Endothelial cell of umbilical vein (primary cell): ENCODE measurements around the gene FHIT. TPM values are rescaled to one million over a fixed set of nuclear protein-coding genes. Genes with fewer than 3 reads are reported as not detected.
A peak's percentile ranks its signal among the peaks of the same experiment; 100 is the strongest.

Experiments
- BruUV-seq: library from RNA; stranded (reverse); fragments of 400-500 nt; replicated peaks from 2 replicates; lab custom pipeline; 2021; lab: Mats Ljungman, UMichigan
- CTCF ChIA-PET: fragments of 300-600, 350-600 bp; sonication (Branson Sonifier 250); formaldehyde crosslinking; loops from one replicate; lab custom pipeline; 2021; ENCODE audit warnings: antibody characterized with exemption, inconsistent platforms; lab: Charles Lee
- POLR2A ChIA-PET: fragments of 300-600, 350-600 bp; sonication (Branson Sonifier 250); formaldehyde crosslinking; loops from one replicate; lab custom pipeline; 2021; ENCODE audit warnings: antibody characterized with exemption, inconsistent platforms; lab: Charles Lee
- DNase-seq: peaks from one replicate; pipeline ENCODE4 v3.0.0-alpha.2; 2011; ENCODE audit warnings: low read depth, low spot score
- FAIRE-seq: peaks from 2 replicates; lab custom pipeline; 2011; peaks lifted over from hg19 to GRCh38; lab: Jason Lieb, UNC
- H2AFZ ChIP-seq: 2 replicates; pipeline ENCODE4 v1.6.0; 2012; ENCODE audit warnings: low read depth, low read length, control low read depth, inconsistent platforms
- H3K27ac ChIP-seq: 2 replicates; pipeline ENCODE4 v1.5.1; 2011; ENCODE audit warnings: low read depth, mild to moderate bottlenecking, control low read depth, low read length, moderate library complexity; ENCODE audit not compliant: insufficient read depth
- H3K27me3 ChIP-seq, 2 experiments: 2 replicates each; pipeline versions ENCODE4 v1.6.0 to v1.6.1; 2011; ENCODE audit warnings: low read length in 2 of 2, mixed read lengths in 1 of 2; ENCODE audit not compliant: control insufficient read depth in 2 of 2, insufficient read depth in 2 of 2
- H3K36me3 ChIP-seq, 2 experiments: 2 replicates in 1 of 2; 3 replicates in 1 of 2; pipeline ENCODE4 v1.5.1; 2011; ENCODE audit warnings: low read length in 2 of 2, mild to moderate bottlenecking in 1 of 2, moderate library complexity in 1 of 2; ENCODE audit not compliant: control insufficient read depth in 2 of 2, insufficient read depth in 2 of 2; ENCODE audit errors: extremely low read depth in 1 of 2
- H3K4me1 ChIP-seq: 3 replicates; pipeline ENCODE4 v1.5.1; 2011; ENCODE audit warnings: mild to moderate bottlenecking, low read length; ENCODE audit not compliant: control insufficient read depth, insufficient read depth; ENCODE audit errors: extremely low read depth
- H3K4me2 ChIP-seq: 2 replicates; pipeline ENCODE4 v1.6.1; 2011; ENCODE audit warnings: low read length, control low read depth, mixed read lengths; ENCODE audit not compliant: insufficient read depth
- H3K4me3 ChIP-seq, 3 experiments: fragments of 200-600 bp in 1 of 3; sonication (generic), shearing (Covaris generic) in 1 of 3; replicated peaks in 1 of 3; 2 replicates each; pipeline ENCODE4 v1.5.1; 2011 to 2016; ENCODE audit warnings: control low read depth in 3 of 3, low read length in 3 of 3, mild to moderate bottlenecking in 2 of 3, inconsistent platforms in 1 of 3, low read depth in 1 of 3, moderate library complexity in 1 of 3; ENCODE audit not compliant: insufficient read depth in 1 of 3
- H3K79me2 ChIP-seq: 2 replicates; pipeline ENCODE4 v1.6.0; 2012; ENCODE audit warnings: low read length, inconsistent platforms; ENCODE audit not compliant: control insufficient read depth, insufficient read depth
- H3K9ac ChIP-seq: replicated peaks from 2 replicates; pipeline ENCODE3; 2011; ENCODE audit warnings: low read length, control low read depth; ENCODE audit not compliant: insufficient read depth; ENCODE audit errors: extremely low read depth
- H3K9me1 ChIP-seq: replicated peaks from 3 replicates; pipeline ENCODE4 v1.6.0; 2011; ENCODE audit warnings: mild to moderate bottlenecking, low read length; ENCODE audit not compliant: control insufficient read depth, insufficient read depth; ENCODE audit errors: extremely low read depth
- H3K9me3 ChIP-seq: replicated peaks from 2 replicates; pipeline ENCODE4 v1.5.1; 2012; ENCODE audit warnings: low read length, inconsistent platforms; ENCODE audit not compliant: control insufficient read depth, insufficient read depth
- H4K20me1 ChIP-seq: replicated peaks from 2 replicates; pipeline ENCODE3; 2011; ENCODE audit warnings: mild to moderate bottlenecking, low read length; ENCODE audit not compliant: control insufficient read depth, insufficient read depth; ENCODE audit errors: extremely low read depth
- EZH2 ChIP-seq: IDR thresholded peaks from 2 replicates; pipeline ENCODE4 v1.6.1; 2012; ENCODE audit warnings: borderline replicate concordance, low read depth, mild to moderate bottlenecking, moderate library complexity, low read length, inconsistent platforms; ENCODE audit not compliant: severe bottlenecking
- FOS ChIP-seq: IDR thresholded peaks from 2 replicates; pipeline ENCODE4 v1.6.1; 2011; ENCODE audit warnings: mild to moderate bottlenecking, low read length, moderate library complexity, borderline replicate concordance; ENCODE audit not compliant: insufficient read depth
- GATA2 ChIP-seq: IDR thresholded peaks from 2 replicates; pipeline ENCODE4 v1.7.0; 2011; ENCODE audit warnings: low read depth, mild to moderate bottlenecking, moderate library complexity, mixed read lengths, low read length; ENCODE audit not compliant: insufficient read length, insufficient read depth
- JUN ChIP-seq: IDR thresholded peaks from 2 replicates; pipeline ENCODE4 v1.6.1; 2011; ENCODE audit warnings: borderline replicate concordance, low read depth; ENCODE audit not compliant: insufficient read length, insufficient read depth
- MAX ChIP-seq: IDR thresholded peaks from 2 replicates; pipeline ENCODE4 v1.6.1; 2011; ENCODE audit not compliant: insufficient read depth, insufficient read length
- MYC ChIP-seq: IDR thresholded peaks from one replicate; pipeline ENCODE4 v1.6.1; 2011; ENCODE audit warnings: mild to moderate bottlenecking, low read depth, low read length
- POLR2A ChIP-seq: IDR thresholded peaks from 2 replicates; pipeline ENCODE4 v1.6.1; 2012; ENCODE audit warnings: low read depth, mild to moderate bottlenecking, control low read depth, low read length
- POLR2AphosphoS5 ChIP-seq: IDR thresholded peaks from 2 replicates; pipeline ENCODE4 v1.6.1; 2012; ENCODE audit warnings: low read depth, mild to moderate bottlenecking, control low read depth, low read length, moderate library complexity; ENCODE audit not compliant: insufficient read depth
- dilution Hi-C: fragments of 300-500 bp; cut with MboI; formaldehyde crosslinking; loops from one replicate; pipeline ENCODE4 v1.15.0; 2019; ENCODE audit warnings: low sequenced_read_pairs; ENCODE audit not compliant: extremely low pct_ligation_motif_present
- intact Hi-C: fragments of 100-400 bp; cut with micrococcal nuclease; formaldehyde crosslinking; loops from one replicate; pipeline ENCODE4 v1.10.0; 2022
- polyA plus RNA-seq, 4 experiments: library from polyadenylated mRNA; depleted of rRNA in 3 of 4; stranded (reverse) in 3 of 4; unstranded in 1 of 4; fragments of >200 nt; gene quantifications; 2 replicates each; pipeline versions ENCODE4 v1.2.1 to v1.2.3, GENCODE V29; 2011 to 2012; ENCODE audit warnings: missing spikeins in 1 of 4
- total RNA-seq: library from RNA; stranded (reverse); gene quantifications from 2 replicates; pipeline ENCODE4 v1.2.3, GENCODE V29; 2021

The FHIT gene
- total and polyA plus RNA-seq, 2 donors (not counting 3 experiments of a cell fraction or from before 2014, with no cell fraction given): 0.47 to 2.2 TPM

DNA sequence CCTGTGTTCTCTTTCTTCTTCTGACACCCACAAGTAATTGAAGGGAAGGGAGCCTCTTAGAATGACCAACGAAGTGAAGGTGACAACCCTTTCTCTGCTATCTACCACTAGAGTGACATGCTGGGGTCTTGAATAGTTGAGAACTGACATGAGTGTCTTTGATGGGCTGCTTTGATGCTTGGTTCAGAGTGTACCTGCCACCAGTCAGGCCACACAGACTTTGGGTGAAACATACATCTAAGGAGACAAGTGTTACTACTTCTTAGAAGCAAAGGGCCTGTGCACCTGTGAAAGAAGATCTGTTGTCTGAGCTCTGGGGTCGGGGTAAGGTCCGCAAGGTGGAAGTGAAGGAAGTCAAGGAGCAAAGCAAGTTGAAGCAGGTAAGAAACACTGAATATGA, 1160.7 kb downstream of the FHIT start:
- CTCF ChIA-PET: no interaction called here
- FAIRE-seq: no peak

GRCh38 chr3:60086811-60087210, 1164.4 kb downstream of the FHIT start:
- intact Hi-C loops: no loop called here
- Histone ChIP-seq H2AFZ (no peak overlapping the region), H3K79me2 (no peaks in the 10 kb centered on the region), H3K4me1 (no peaks in the 10 kb centered on the region), H3K4me2 (no peak overlapping the region), H3K9me3 (no peaks in the 10 kb centered on the region), H3K9ac (no peak overlapping the region), H3K9me1 (no peaks in the 10 kb centered on the region), H3K36me3 (no peaks in the 10 kb centered on the region), H3K4me3 (no peak overlapping the region), H3K27ac (no peak overlapping the region), H3K27me3 (no peaks in the 10 kb centered on the region), H4K20me1 (no peaks in the 10 kb centered on the region)
- ChIA-PET POLR2A (no interaction called here), CTCF (no interaction called here)
- no peak for TF ChIP-seq GATA2
- peak; percentile 37 for TF ChIP-seq JUN
- BruUV-seq: no TSS peak
- DNase-seq (no peak), FAIRE-seq (no peak)
- dilution Hi-C loops: no loop called here

More for the DNA sequence above, 1160.7 kb downstream of the FHIT start:
- H2AFZ ChIP-seq: no peak overlapping the region
- H3K9ac ChIP-seq: no peak overlapping the region
- no peaks in the 10 kb centered on the region for H3K9me3 ChIP-seq
- no peak overlapping the region for H3K4me2 ChIP-seq
- intact Hi-C loops: no loop called here
- dilution Hi-C loops: no loop called here
- H4K20me1 ChIP-seq: no peaks in the 10 kb centered on the region
- no peak for DNase-seq
- no peaks in the 10 kb centered on the region for H3K9me1 ChIP-seq
- POLR2A ChIA-PET: no interaction called here
- no peaks in the 10 kb centered on the region for H3K27me3 ChIP-seq
- H3K79me2 ChIP-seq: no peaks in the 10 kb centered on the region
- H3K4me3 ChIP-seq: no peak overlapping the region
- no peaks in the 10 kb centered on the region for H3K4me1 ChIP-seq
- no peak overlapping the region for H3K27ac ChIP-seq
- BruUV-seq: no TSS peak
- H3K36me3 ChIP-seq: no peaks in the 10 kb centered on the region
- TF ChIP-seq EZH2 (no peak), FOS (no peak), POLR2A (no peak), MYC (no peak), GATA2 (no peak), JUN (no peak), POLR2AphosphoS5 (no peak), MAX (no peak)
